SK-N-SH treated with all-trans-retinoic acid at 6 μM for 48 hours (cell line): ENCODE measurements around the gene PAK5.

ENCODE experiments used
- ATAC-seq: fragments of 200-7000 bp; cut with Tn5 transposase; 3 replicates; pipeline ENCODE4 v1.9.1; 2020; ENCODE audit warnings: mild to moderate bottlenecking, moderate library complexity
- ARNTL ChIP-seq: fragments of 450-650 bp; formaldehyde crosslinking; IDR thresholded peaks from 2 replicates; pipeline ENCODE4 v1.5.0; 2020; ENCODE audit warnings: low read depth, mild to moderate bottlenecking, moderate library complexity, borderline replicate concordance
- BACH2 ChIP-seq: fragments of 250-450 bp; sonication (Bioruptor Pico); IDR thresholded peaks from 2 replicates; pipeline ENCODE4 v1.9.0; 2021; ENCODE audit warnings: mild to moderate bottlenecking, borderline replicate concordance
- CREB5 ChIP-seq: fragments of 250-450 bp; sonication (Bioruptor Pico); IDR thresholded peaks from 2 replicates; pipeline ENCODE4 v1.5.1; 2020; ENCODE audit warnings: low read depth, mild to moderate bottlenecking, moderate library complexity
- CSRNP3 ChIP-seq: fragments of 250-450 bp; sonication (Bioruptor Pico); IDR thresholded peaks from 2 replicates; pipeline ENCODE4 v1.5.1; 2021; ENCODE audit warnings: mild to moderate bottlenecking, moderate library complexity
- ESRRG ChIP-seq: fragments of 250-450 bp; sonication (Bioruptor Pico); IDR thresholded peaks from 2 replicates; pipeline ENCODE4 v1.6.1; 2021; ENCODE audit warnings: mild to moderate bottlenecking
- GLIS3 ChIP-seq: fragments of 250-450 bp; sonication (Bioruptor Pico); IDR thresholded peaks from 2 replicates; pipeline ENCODE4 v1.5.0; 2020; ENCODE audit warnings: mild to moderate bottlenecking, moderate library complexity
- ISL1 ChIP-seq: fragments of 250-450 bp; sonication (Bioruptor Pico); IDR thresholded peaks from 2 replicates; pipeline ENCODE4 v2.1.2; 2022; ENCODE audit warnings: mild to moderate bottlenecking, moderate library complexity
- PATZ1 ChIP-seq: fragments of 250-450 bp; sonication (Bioruptor Pico); IDR thresholded peaks from 2 replicates; pipeline ENCODE4 v1.8.0; 2020; ENCODE audit warnings: mild to moderate bottlenecking, moderate library complexity, borderline replicate concordance
- PPARA ChIP-seq: fragments of 250-450 bp; sonication (Bioruptor Pico); IDR thresholded peaks from 2 replicates; pipeline ENCODE4 v1.5.0; 2020; ENCODE audit warnings: mild to moderate bottlenecking, borderline replicate concordance
- RARB ChIP-seq: fragments of 250-450 bp; sonication (Bioruptor Pico); IDR thresholded peaks from 2 replicates; pipeline ENCODE4 v1.8.0; 2021; ENCODE audit warnings: mild to moderate bottlenecking, moderate library complexity
- SNAI2 ChIP-seq: fragments of 250-450 bp; sonication (Bioruptor Pico); IDR thresholded peaks from 2 replicates; pipeline ENCODE4 v1.5.0; 2020; ENCODE audit warnings: mild to moderate bottlenecking, moderate library complexity
- TCF4 ChIP-seq: fragments of 250-450 bp; sonication (Bioruptor Pico); IDR thresholded peaks from 2 replicates; pipeline ENCODE4 v1.8.0; 2021; ENCODE audit warnings: mild to moderate bottlenecking, moderate library complexity, borderline replicate concordance
- TOX ChIP-seq: fragments of 250-450 bp; sonication (Bioruptor Pico); IDR thresholded peaks from 2 replicates; pipeline ENCODE4 v1.8.0; 2021; ENCODE audit warnings: mild to moderate bottlenecking, moderate library complexity, borderline replicate concordance
- ZC3H10 ChIP-seq: fragments of 250-450 bp; sonication (Bioruptor Pico); IDR thresholded peaks from 2 replicates; pipeline ENCODE4 v1.5.1; 2021; ENCODE audit warnings: mild to moderate bottlenecking, moderate library complexity
- ZFP3 ChIP-seq: fragments of 250-450 bp; sonication (Bioruptor Pico); IDR thresholded peaks from 2 replicates; pipeline ENCODE4 v1.5.0; 2020; ENCODE audit warnings: mild to moderate bottlenecking, moderate library complexity
- ZFP30 ChIP-seq: fragments of 450-650 bp; formaldehyde crosslinking; IDR thresholded peaks from 2 replicates; pipeline ENCODE4 v1.5.0; 2022; ENCODE audit warnings: mild to moderate bottlenecking, moderate library complexity
- ZNF565 ChIP-seq: fragments of 450-650 bp; formaldehyde crosslinking; conservative IDR thresholded peaks from 2 replicates; pipeline ENCODE4 v1.5.0; 2020; ENCODE audit warnings: low read depth, mild to moderate bottlenecking, moderate library complexity
- ZNF70 ChIP-seq: fragments of 450-650 bp; formaldehyde crosslinking; IDR thresholded peaks from 2 replicates; pipeline ENCODE4 v1.5.0; 2020; ENCODE audit warnings: mild to moderate bottlenecking, moderate library complexity
- ZNF8 ChIP-seq: fragments of 450-650 bp; formaldehyde crosslinking; IDR thresholded peaks from 2 replicates; pipeline ENCODE4 v1.5.0; 2020; ENCODE audit warnings: mild to moderate bottlenecking, moderate library complexity
- TF ChIP-seq, protein P1 (sequence below): fragments of 250-450 bp; sonication (Bioruptor Pico); IDR thresholded peaks from 2 replicates; pipeline ENCODE4 v1.5.0; 2020; ENCODE audit warnings: mild to moderate bottlenecking, moderate library complexity
- TF ChIP-seq, protein P2 (sequence below): fragments of 250-450 bp; sonication (Bioruptor Pico); IDR thresholded peaks from 2 replicates; pipeline ENCODE4 v1.8.0; 2021; ENCODE audit warnings: low read depth, mild to moderate bottlenecking, moderate library complexity, borderline replicate concordance

Gene PAK5

GRCh38 chr20:9632991-9633390 lies 205.9 kb downstream of the PAK5 start:
- no peak for ATAC-seq
- no peak for TF ChIP-seq ZFP3 (CRISPR knock-in tag)
- no peak for TF ChIP-seq TOX (CRISPR knock-in tag)

GRCh38 chr20:9632265-9632664 lies 206.6 kb downstream of the PAK5 start:
- TF ChIP-seq PPARA (CRISPR knock-in tag) (no peak), SNAI2 (CRISPR knock-in tag) (no peak), CSRNP3 (CRISPR knock-in tag) (no peak), CREB5 (CRISPR knock-in tag) (no peak), ZNF565 (no peak), RARB (CRISPR knock-in tag) (no peak), GLIS3 (CRISPR knock-in tag) (no peak), BACH2 (no peak), ZFP3 (CRISPR knock-in tag) (no peak), ARNTL (CRISPR knock-in tag) (no peak)
- TF ChIP-seq, protein P1, sequence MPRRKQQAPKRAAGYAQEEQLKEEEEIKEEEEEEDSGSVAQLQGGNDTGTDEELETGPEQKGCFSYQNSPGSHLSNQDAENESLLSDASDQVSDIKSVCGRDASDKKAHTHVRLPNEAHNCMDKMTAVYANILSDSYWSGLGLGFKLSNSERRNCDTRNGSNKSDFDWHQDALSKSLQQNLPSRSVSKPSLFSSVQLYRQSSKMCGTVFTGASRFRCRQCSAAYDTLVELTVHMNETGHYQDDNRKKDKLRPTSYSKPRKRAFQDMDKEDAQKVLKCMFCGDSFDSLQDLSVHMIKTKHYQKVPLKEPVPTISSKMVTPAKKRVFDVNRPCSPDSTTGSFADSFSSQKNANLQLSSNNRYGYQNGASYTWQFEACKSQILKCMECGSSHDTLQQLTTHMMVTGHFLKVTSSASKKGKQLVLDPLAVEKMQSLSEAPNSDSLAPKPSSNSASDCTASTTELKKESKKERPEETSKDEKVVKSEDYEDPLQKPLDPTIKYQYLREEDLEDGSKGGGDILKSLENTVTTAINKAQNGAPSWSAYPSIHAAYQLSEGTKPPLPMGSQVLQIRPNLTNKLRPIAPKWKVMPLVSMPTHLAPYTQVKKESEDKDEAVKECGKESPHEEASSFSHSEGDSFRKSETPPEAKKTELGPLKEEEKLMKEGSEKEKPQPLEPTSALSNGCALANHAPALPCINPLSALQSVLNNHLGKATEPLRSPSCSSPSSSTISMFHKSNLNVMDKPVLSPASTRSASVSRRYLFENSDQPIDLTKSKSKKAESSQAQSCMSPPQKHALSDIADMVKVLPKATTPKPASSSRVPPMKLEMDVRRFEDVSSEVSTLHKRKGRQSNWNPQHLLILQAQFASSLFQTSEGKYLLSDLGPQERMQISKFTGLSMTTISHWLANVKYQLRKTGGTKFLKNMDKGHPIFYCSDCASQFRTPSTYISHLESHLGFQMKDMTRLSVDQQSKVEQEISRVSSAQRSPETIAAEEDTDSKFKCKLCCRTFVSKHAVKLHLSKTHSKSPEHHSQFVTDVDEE: no peak
- TF ChIP-seq, protein P2, sequence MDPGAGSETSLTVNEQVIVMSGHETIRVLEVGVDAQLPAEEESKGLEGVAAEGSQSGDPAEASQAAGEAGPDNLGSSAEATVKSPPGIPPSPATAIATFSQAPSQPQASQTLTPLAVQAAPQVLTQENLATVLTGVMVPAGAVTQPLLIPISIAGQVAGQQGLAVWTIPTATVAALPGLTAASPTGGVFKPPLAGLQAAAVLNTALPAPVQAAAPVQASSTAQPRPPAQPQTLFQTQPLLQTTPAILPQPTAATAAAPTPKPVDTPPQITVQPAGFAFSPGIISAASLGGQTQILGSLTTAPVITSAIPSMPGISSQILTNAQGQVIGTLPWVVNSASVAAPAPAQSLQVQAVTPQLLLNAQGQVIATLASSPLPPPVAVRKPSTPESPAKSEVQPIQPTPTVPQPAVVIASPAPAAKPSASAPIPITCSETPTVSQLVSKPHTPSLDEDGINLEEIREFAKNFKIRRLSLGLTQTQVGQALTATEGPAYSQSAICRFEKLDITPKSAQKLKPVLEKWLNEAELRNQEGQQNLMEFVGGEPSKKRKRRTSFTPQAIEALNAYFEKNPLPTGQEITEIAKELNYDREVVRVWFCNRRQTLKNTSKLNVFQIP (CRISPR knock-in tag): no peak
- no peak for ATAC-seq

DNA sequence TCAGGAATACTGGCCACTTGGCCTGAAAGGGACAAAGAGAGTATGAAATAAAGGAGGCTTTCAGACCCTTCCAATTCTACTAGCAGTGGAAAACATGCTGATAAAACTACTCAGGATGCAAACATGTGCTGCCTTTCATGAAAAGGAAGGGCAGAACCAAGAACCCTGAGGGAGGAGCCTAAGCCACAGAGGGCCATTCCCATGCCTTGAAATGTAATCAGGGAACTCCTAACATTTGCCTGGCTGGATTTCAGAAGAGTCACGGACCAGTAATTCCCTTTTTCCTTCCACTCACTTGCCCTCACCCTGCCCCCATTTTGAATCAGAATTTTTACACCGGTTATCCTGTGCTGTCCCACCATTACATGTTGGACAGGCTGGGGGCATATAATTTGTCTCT lies 208.3 kb downstream of the PAK5 start:
- ATAC-seq: no peak

More for the DNA sequence above, 208.3 kb downstream of the PAK5 start:
- TF ChIP-seq ZNF8 (CRISPR knock-in tag): no peak
- TF ChIP-seq, protein P2 (CRISPR knock-in tag): no peak
- no peak for TF ChIP-seq RARB (CRISPR knock-in tag)
- TF ChIP-seq ZFP3 (CRISPR knock-in tag): no peak
- TF ChIP-seq ISL1 (CRISPR knock-in tag): no peak
- no peak for TF ChIP-seq BACH2
- TF ChIP-seq ZFP30 (CRISPR knock-in tag): no peak
- TF ChIP-seq TOX (CRISPR knock-in tag): no peak
- TF ChIP-seq ZNF565: no peak
- no peak for TF ChIP-seq PATZ1 (CRISPR knock-in tag)
- TF ChIP-seq ARNTL (CRISPR knock-in tag): no peak
- no peak for TF ChIP-seq ZNF70
- TF ChIP-seq ZC3H10 (CRISPR knock-in tag): no peak
- no peak for TF ChIP-seq TCF4 (CRISPR knock-in tag)
- TF ChIP-seq ESRRG (CRISPR knock-in tag): no peak
- TF ChIP-seq CSRNP3 (CRISPR knock-in tag): no peak
